22Rv1 (cell line): Measurements from ENCODE around the gene NAB2.

Source experiments
- H3K27ac ChIP-seq: fragments of 450-650 bp; 2 replicates; pipeline ENCODE4 v1.5.1; 2017
- ZFX ChIP-seq: fragments of 450-650 bp; IDR thresholded peaks from 2 replicates; pipeline ENCODE4 v1.6.1; 2017; ENCODE audit warnings: antibody characterized with exemption, borderline replicate concordance
- TF ChIP-seq, protein P1 (sequence below): fragments of 450-650 bp; IDR thresholded peaks from 2 replicates; pipeline ENCODE4 v1.5.1; 2017; ENCODE audit warnings: mild to moderate bottlenecking

NAB2 gene

DNA sequence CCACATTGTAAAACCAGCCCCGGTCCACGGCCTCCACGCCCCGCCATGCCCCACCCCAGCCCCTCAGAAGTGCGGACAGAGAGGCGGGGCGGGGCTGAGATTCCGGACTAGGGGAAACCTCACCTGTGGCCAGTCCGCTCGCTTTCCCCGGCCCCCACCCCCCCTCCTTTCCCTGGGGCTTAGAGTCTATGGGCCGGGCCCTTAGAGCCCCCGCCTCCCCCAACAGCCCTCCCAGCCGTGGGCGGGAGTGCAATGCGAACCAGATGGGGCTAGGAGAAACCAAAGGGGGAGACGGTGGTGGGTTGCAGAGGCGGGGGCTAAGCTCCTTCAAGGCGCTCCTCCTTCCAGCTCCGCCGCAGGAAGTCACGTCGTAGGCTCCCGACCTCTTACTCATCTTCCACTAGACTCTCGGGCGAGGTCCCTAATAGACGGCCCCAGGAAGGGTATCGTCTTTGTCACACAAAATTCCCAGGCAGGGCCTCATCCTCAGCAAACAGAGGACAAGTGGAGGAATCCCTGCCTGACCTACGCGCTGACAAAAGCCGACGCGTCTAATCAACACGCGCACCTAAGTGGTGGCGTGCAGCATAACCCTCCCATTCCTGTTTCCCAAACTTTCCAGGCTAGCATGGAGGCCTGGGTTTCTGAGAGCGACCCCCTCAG is 1.1 kb upstream of the NAB2 start:
- peak overlapping the region; percentile 97 for H3K27ac ChIP-seq
- TF ChIP-seq ZFX: no peak
- TF ChIP-seq, protein P1, sequence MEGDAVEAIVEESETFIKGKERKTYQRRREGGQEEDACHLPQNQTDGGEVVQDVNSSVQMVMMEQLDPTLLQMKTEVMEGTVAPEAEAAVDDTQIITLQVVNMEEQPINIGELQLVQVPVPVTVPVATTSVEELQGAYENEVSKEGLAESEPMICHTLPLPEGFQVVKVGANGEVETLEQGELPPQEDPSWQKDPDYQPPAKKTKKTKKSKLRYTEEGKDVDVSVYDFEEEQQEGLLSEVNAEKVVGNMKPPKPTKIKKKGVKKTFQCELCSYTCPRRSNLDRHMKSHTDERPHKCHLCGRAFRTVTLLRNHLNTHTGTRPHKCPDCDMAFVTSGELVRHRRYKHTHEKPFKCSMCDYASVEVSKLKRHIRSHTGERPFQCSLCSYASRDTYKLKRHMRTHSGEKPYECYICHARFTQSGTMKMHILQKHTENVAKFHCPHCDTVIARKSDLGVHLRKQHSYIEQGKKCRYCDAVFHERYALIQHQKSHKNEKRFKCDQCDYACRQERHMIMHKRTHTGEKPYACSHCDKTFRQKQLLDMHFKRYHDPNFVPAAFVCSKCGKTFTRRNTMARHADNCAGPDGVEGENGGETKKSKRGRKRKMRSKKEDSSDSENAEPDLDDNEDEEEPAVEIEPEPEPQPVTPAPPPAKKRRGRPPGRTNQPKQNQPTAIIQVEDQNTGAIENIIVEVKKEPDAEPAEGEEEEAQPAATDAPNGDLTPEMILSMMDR: no peak

DNA sequence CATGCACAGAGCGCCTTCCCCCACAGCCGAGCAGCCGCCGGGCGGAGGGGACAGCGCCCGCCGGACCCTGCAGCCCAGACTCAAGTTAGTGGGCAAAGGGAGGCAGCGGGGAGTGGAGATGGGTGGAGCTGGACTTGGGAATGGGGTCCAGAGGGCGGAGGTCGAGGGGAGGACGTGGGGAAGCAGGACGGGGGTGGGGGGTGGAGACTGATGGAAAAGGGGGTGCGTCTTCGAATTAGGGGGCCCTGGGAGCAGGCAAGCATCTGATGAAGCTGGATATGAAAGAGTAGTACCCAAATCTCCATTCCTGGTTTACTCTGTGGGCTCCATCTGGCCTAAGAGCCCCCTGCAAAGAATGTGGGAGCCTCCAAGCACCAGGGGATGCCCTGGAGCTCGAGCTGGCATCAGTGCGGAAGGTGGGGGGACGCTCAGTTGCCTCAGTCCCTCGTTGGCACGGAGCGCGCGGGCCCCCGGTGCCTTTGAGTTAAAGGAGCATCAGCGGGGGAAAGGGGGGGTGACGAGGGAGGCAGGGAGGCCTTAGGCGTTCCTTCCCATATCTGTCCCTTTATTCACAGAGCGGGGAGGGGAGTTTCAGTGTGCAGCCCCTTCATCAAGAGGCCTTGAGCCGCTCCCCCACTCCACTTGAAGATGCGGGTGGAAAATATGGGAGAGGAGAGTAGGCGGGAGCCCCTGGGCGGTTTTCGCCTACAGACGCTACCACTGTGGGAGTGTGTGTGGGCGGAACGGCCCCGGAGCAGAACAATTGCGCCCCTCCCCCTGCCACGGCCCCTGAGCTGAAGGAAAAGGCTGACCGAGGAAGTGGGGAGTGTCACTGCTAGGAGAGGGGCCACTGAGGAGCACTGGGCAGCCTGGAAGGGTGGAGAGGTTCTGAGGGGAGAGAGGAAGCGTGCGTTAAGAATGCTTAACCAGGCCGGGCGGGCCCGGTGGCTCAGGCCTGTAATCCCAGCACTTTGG is 644 bp downstream of the NAB2 start:
- TF ChIP-seq, protein P1: no peak
- TF ChIP-seq ZFX: no peak
- peak overlapping the region; percentile 97 for H3K27ac ChIP-seq

DNA sequence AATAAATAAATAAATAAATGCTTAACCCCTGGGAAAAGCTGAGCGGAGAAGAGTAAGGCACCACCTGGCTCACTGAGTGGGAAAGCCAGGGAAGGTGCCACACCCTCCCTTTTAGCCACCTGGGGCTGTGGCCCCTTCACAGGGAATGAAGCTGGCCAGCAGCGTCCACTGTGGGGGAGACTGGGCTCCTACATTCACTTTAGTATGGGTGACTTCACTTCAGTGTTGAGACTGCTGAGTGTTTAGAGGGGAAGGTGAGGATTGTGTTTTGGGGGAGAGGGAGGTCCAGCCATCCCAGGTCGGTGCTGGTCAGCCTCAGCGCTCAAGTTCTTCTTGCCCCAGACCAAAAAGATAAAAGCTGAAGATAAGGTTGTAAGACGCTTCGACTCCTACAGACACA is 1.6 kb downstream of the NAB2 start:
- no peak for TF ChIP-seq ZFX
- TF ChIP-seq, protein P1: no peak
- H3K27ac ChIP-seq: peak overlapping the region; percentile 97

DNA sequence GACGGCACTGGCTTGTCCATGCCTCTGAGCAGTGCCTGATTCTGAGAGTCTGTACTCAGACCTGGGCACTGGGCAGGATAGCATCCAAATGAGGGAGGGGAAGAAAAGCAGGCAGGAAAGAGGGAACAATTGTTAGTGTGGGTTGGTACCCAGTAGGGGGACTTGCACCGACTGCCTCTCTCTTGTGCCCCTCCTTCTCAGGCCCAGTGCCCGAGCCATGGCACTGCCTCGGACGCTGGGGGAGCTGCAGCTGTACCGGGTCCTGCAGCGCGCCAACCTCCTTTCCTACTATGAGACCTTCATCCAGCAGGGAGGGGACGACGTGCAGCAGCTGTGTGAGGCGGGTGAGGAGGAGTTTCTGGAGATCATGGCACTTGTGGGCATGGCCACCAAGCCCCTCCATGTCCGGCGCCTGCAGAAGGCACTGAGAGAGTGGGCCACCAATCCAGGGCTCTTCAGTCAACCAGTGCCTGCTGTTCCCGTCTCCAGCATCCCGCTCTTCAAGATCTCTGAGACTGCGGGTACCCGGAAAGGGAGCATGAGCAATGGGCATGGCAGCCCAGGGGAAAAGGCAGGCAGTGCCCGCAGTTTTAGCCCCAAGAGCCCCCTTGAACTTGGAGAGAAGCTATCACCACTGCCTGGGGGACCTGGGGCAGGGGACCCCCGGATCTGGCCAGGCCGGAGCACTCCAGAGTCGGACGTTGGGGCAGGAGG is 2.2 kb downstream of the NAB2 start:
- peak overlapping the region; percentile 97 for H3K27ac ChIP-seq
- TF ChIP-seq, protein P1: no peak
- no peak for TF ChIP-seq ZFX

DNA sequence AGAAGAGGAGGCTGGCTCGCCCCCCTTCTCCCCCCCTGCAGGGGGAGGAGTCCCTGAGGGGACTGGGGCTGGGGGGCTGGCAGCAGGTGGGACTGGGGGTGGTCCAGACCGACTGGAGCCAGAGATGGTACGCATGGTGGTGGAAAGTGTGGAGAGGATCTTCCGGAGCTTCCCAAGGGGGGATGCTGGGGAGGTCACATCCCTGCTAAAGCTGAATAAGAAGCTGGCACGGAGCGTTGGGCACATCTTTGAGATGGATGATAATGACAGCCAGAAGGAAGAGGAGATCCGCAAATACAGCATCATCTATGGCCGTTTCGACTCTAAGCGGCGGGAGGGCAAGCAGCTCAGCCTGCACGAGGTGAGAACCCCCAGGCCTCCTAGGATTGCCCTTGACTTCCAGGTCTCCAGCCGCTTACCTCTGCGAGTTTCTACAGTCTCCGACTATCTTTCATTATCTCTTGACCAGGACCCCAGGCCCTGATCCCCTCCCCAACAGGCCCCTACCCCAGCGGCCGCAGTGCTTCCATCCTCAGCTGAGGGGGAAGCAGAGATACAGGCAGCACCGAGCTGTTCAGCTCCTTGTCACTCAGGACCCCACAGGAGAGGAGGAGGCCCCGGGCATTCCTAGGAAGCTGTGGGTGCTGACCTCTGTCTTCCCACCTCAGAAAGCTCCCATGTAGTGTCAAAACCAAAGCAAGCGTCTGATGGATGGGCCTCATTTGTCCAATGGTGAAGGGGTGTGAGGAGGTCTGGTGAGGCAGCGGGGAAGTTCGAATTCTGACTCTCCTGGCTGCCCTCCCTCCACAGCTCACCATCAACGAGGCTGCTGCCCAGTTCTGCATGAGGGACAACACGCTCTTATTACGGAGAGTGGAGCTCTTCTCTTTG is 3.0 kb downstream of the NAB2 start:
- no peak for TF ChIP-seq ZFX
- TF ChIP-seq, protein P1: no peak
- H3K27ac ChIP-seq: peak overlapping the region; percentile 97; the same call in 1 of the 2 replicates

DNA sequence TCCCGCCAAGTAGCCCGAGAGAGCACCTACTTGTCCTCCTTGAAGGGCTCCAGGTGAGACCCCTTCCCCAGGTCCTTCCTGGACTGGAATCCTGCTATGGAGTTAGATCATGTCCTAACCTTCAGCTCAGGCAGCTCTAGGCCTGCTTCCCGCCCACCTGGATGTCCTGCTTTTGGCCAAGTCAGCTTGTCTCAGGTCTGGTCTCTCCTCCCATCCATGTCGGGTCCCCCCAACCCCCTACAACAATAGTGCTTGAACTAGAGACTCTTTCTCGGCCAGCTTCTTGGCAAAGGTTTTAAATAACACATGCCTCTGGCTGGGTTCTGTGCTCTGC is 3.6 kb downstream of the NAB2 start:
- TF ChIP-seq, protein P1: no peak
- TF ChIP-seq ZFX: no peak
- peak overlapping the region; percentile 97; the same call in 1 of the 2 replicates for H3K27ac ChIP-seq
